CD4-positive, alpha-beta T cell treated with Interleukin-4 for 4 hours (primary cell): ENCODE data around the gene PDE9A.

Experiments used
- DNase-seq: peaks from one replicate; pipeline ENCODE4 v3.0.0-alpha.2; 2020

The PDE9A gene

GRCh38 chr21:42658320-42659105, 5.1 kb downstream of the PDE9A start:
- no peak for DNase-seq

GRCh38 chr21:42659416-42660117, 6.1 kb downstream of the PDE9A start:
- DNase-seq, result no peak

- no peak for DNase-seq
Observed at GRCh38 chr21:42660118-42660470, 6.7 kb downstream of the PDE9A start.

GRCh38 chr21:42661688-42662429, 8.4 kb downstream of the PDE9A start:
- no peak for DNase-seq

- DNase-seq, result no peak
Observed at GRCh38 chr21:42662430-42663199, 9.2 kb downstream of the PDE9A start.

- DNase-seq, result no peak
Observed at GRCh38 chr21:42663200-42663750, 9.9 kb downstream of the PDE9A start.

GRCh38 chr21:42663860-42664535, 10.6 kb downstream of the PDE9A start:
- no peak for DNase-seq

GRCh38 chr21:42664614-42665013, 11.2 kb downstream of the PDE9A start:
- DNase-seq, result no peak

- no peak for DNase-seq
Observed at GRCh38 chr21:42665026-42665425, 11.6 kb downstream of the PDE9A start.

- DNase-seq, result no peak
Observed at GRCh38 chr21:42665484-42665883, 12.1 kb downstream of the PDE9A start.

- DNase-seq, result no peak
Observed at GRCh38 chr21:42666023-42666747, 12.8 kb downstream of the PDE9A start.

GRCh38 chr21:42666925-42667324, 13.5 kb downstream of the PDE9A start:
- no peak for DNase-seq

GRCh38 chr21:42668298-42668992, 15.0 kb downstream of the PDE9A start:
- no peak for DNase-seq

GRCh38 chr21:42669041-42669440, 15.6 kb downstream of the PDE9A start:
- no peak for DNase-seq

GRCh38 chr21:42670058-42670880, 16.8 kb downstream of the PDE9A start:
- no peak for DNase-seq

GRCh38 chr21:42670884-42671283, 17.5 kb downstream of the PDE9A start:
- DNase-seq, result no peak

GRCh38 chr21:42671778-42672593, 18.6 kb downstream of the PDE9A start:
- DNase-seq, result no peak

- DNase-seq, result no peak
Observed at GRCh38 chr21:42672699-42673458, 19.5 kb downstream of the PDE9A start.
